Pons (tissue), 1 donor: ENCODE measurements around the gene FAM43A.
A peak's percentile ranks its signal among the peaks of the same experiment; 100 is the strongest.

Experiments used
- DNase-seq: peaks from one replicate; pipeline ENCODE4 v3.0.0-alpha.2; 2016; ENCODE audit warnings: low spot score

Gene FAM43A

GRCh38 chr3:194675680-194676079 is 10.0 kb upstream of the FAM43A start:
- no peak for DNase-seq

GRCh38 chr3:194676471-194676870 is 9.2 kb upstream of the FAM43A start:
- no peak for DNase-seq

GRCh38 chr3:194680888-194681615 is 4.6 kb upstream of the FAM43A start:
- no peak for DNase-seq

GRCh38 chr3:194682189-194682693 is 3.4 kb upstream of the FAM43A start:
- DNase-seq, result no peak

- peak; percentile 88 for DNase-seq
Measured at GRCh38 chr3:194682694-194683310, 2.9 kb upstream of the FAM43A start.

- no peak for DNase-seq
Measured at GRCh38 chr3:194683380-194683779, 2.3 kb upstream of the FAM43A start.

GRCh38 chr3:194685065-194685717 is 492 bp upstream of the FAM43A start:
- DNase-seq, result no peak

- DNase-seq, result no peak
Measured at GRCh38 chr3:194686414-194686815, 732 bp downstream of the FAM43A start.

GRCh38 chr3:194686816-194687637 is 1.3 kb downstream of the FAM43A start:
- DNase-seq, result no peak

GRCh38 chr3:194687638-194688199 is 2.0 kb downstream of the FAM43A start:
- no peak for DNase-seq

- no peak for DNase-seq
Measured at GRCh38 chr3:194688200-194688740, 2.6 kb downstream of the FAM43A start.

GRCh38 chr3:194688946-194689345 is 3.3 kb downstream of the FAM43A start:
- DNase-seq, result no peak

GRCh38 chr3:194689493-194689944 is 3.8 kb downstream of the FAM43A start:
- no peak for DNase-seq

GRCh38 chr3:194690501-194691372 is 5.1 kb downstream of the FAM43A start:
- no peak for DNase-seq

GRCh38 chr3:194691481-194692283 is 6.0 kb downstream of the FAM43A start:
- no peak for DNase-seq

- DNase-seq, result no peak
Measured at GRCh38 chr3:194696702-194697101, 11.0 kb downstream of the FAM43A start.

- no peak for DNase-seq
Measured at GRCh38 chr3:194702545-194702944, 16.9 kb downstream of the FAM43A start.

GRCh38 chr3:194705227-194705626 is 19.5 kb downstream of the FAM43A start:
- DNase-seq, result no peak

GRCh38 chr3:194705761-194706160 is 20.1 kb downstream of the FAM43A start:
- no peak for DNase-seq

GRCh38 chr3:194707147-194707540 is 21.5 kb downstream of the FAM43A start:
- DNase-seq, result no peak
